HEK293 (cell line): ENCODE results near the gene SLC4A11.

Source experiments
- FEZF1 ChIP-seq: fragments of 450-650 bp; formaldehyde crosslinking; IDR thresholded peaks from 2 replicates; pipeline ENCODE4 v1.5.1; 2016; ENCODE audit warnings: missing biosample characterization, missing genetic modification characterization
- GLIS2 ChIP-seq: fragments of 450-650 bp; formaldehyde crosslinking; IDR thresholded peaks from 2 replicates; pipeline ENCODE4 v1.5.1; 2016; ENCODE audit warnings: missing biosample characterization, missing genetic modification characterization
- KLF10 ChIP-seq: fragments of 450-650 bp; IDR thresholded peaks from 2 replicates; pipeline ENCODE4 v1.5.1; 2018; ENCODE audit warnings: missing biosample characterization, mild to moderate bottlenecking, missing genetic modification characterization
- SP3 ChIP-seq: fragments of 450-650 bp; formaldehyde crosslinking; IDR thresholded peaks from 2 replicates; pipeline ENCODE4 v1.5.1; 2016; ENCODE audit warnings: missing biosample characterization, missing genetic modification characterization
- SP7 ChIP-seq: fragments of 450-650 bp; formaldehyde crosslinking; IDR thresholded peaks from 2 replicates; pipeline ENCODE4 v1.5.1; 2016; ENCODE audit warnings: missing biosample characterization, missing genetic modification characterization
- WT1 ChIP-seq: fragments of 450-650 bp; formaldehyde crosslinking; IDR thresholded peaks from 2 replicates; pipeline ENCODE4 v1.5.1; 2016; ENCODE audit warnings: missing biosample characterization, missing genetic modification characterization
- ZBTB10 ChIP-seq: fragments of 450-650 bp; formaldehyde crosslinking; IDR thresholded peaks from 2 replicates; pipeline ENCODE4 v1.5.1; 2016; ENCODE audit warnings: missing biosample characterization, missing genetic modification characterization
- ZBTB20 ChIP-seq: fragments of 450-650 bp; formaldehyde crosslinking; IDR thresholded peaks from 2 replicates; pipeline ENCODE4 v1.5.1; 2016; ENCODE audit warnings: missing biosample characterization, missing genetic modification characterization
- ZFHX2 ChIP-seq: fragments of 450-650 bp; formaldehyde crosslinking; conservative IDR thresholded peaks from 2 replicates; pipeline ENCODE4 v1.5.1; 2016; ENCODE audit warnings: missing biosample characterization, missing genetic modification characterization
- ZFP3 ChIP-seq: fragments of 450-650 bp; formaldehyde crosslinking; IDR thresholded peaks from 2 replicates; pipeline ENCODE4 v1.5.1; 2016; ENCODE audit warnings: low read depth, missing biosample characterization, missing genetic modification characterization
- ZFP41 ChIP-seq: fragments of 450-650 bp; formaldehyde crosslinking; IDR thresholded peaks from 2 replicates; pipeline ENCODE4 v1.5.1; 2016; ENCODE audit warnings: missing biosample characterization, missing genetic modification characterization, borderline replicate concordance
- ZNF10 ChIP-seq: fragments of 450-650 bp; formaldehyde crosslinking; IDR thresholded peaks from 2 replicates; pipeline ENCODE4 v1.5.1; 2017; ENCODE audit warnings: missing biosample characterization, missing genetic modification characterization
- ZNF133 ChIP-seq: fragments of 450-650 bp; formaldehyde crosslinking; IDR thresholded peaks from 2 replicates; pipeline ENCODE4 v1.5.1; 2016; ENCODE audit warnings: missing biosample characterization, missing genetic modification characterization
- ZNF211 ChIP-seq: fragments of 450-650 bp; formaldehyde crosslinking; IDR thresholded peaks from 2 replicates; pipeline ENCODE4 v1.5.1; 2016; ENCODE audit warnings: low read depth, missing biosample characterization, missing genetic modification characterization
- ZNF223 ChIP-seq: fragments of 450-650 bp; formaldehyde crosslinking; IDR thresholded peaks from 2 replicates; pipeline ENCODE4 v1.5.1; 2016; ENCODE audit warnings: missing biosample characterization, missing genetic modification characterization
- ZNF239 ChIP-seq: fragments of 450-650 bp; formaldehyde crosslinking; IDR thresholded peaks from 2 replicates; pipeline ENCODE4 v1.5.1; 2016; ENCODE audit warnings: missing biosample characterization, missing genetic modification characterization
- ZNF280C ChIP-seq: fragments of 450-650 bp; formaldehyde crosslinking; IDR thresholded peaks from 2 replicates; pipeline ENCODE4 v1.5.1; 2016; ENCODE audit warnings: missing biosample characterization, missing genetic modification characterization
- ZNF280D ChIP-seq: fragments of 450-650 bp; formaldehyde crosslinking; IDR thresholded peaks from 2 replicates; pipeline ENCODE4 v1.5.1; 2016; ENCODE audit warnings: missing biosample characterization, missing genetic modification characterization
- ZNF335 ChIP-seq: fragments of 450-650 bp; formaldehyde crosslinking; conservative IDR thresholded peaks from 2 replicates; pipeline ENCODE4 v1.5.1; 2016; ENCODE audit warnings: missing biosample characterization, missing genetic modification characterization
- ZNF391 ChIP-seq: fragments of 450-650 bp; formaldehyde crosslinking; IDR thresholded peaks from 2 replicates; pipeline ENCODE4 v1.5.1; 2016; ENCODE audit warnings: low read depth, missing biosample characterization, missing genetic modification characterization, borderline replicate concordance
- ZNF549 ChIP-seq: fragments of 450-650 bp; IDR thresholded peaks from 2 replicates; pipeline ENCODE4 v1.5.1; 2018; ENCODE audit warnings: missing biosample characterization, missing genetic modification characterization, mild to moderate bottlenecking, inconsistent platforms, moderate library complexity
- ZNF555 ChIP-seq: fragments of 450-650 bp; formaldehyde crosslinking; conservative IDR thresholded peaks from 2 replicates; pipeline ENCODE4 v1.5.1; 2017; ENCODE audit warnings: missing biosample characterization, mild to moderate bottlenecking, missing genetic modification characterization, inconsistent platforms
- ZNF610 ChIP-seq: fragments of 450-650 bp; formaldehyde crosslinking; IDR thresholded peaks from 2 replicates; pipeline ENCODE4 v1.5.1; 2016; ENCODE audit warnings: missing biosample characterization, missing genetic modification characterization, borderline replicate concordance
- ZNF623 ChIP-seq: fragments of 450-650 bp; formaldehyde crosslinking; IDR thresholded peaks from 2 replicates; pipeline ENCODE4 v1.5.1; 2016; ENCODE audit warnings: missing biosample characterization, missing genetic modification characterization
- ZNF670 ChIP-seq: fragments of 450-650 bp; formaldehyde crosslinking; IDR thresholded peaks from 2 replicates; pipeline ENCODE4 v1.5.1; 2016; ENCODE audit warnings: missing biosample characterization, missing genetic modification characterization, low read depth
- ZNF776 ChIP-seq: fragments of 450-650 bp; formaldehyde crosslinking; IDR thresholded peaks from 2 replicates; pipeline ENCODE4 v1.5.0; 2017; ENCODE audit warnings: missing biosample characterization, missing genetic modification characterization, borderline replicate concordance
- ZNF792 ChIP-seq: fragments of 450-650 bp; formaldehyde crosslinking; IDR thresholded peaks from 2 replicates; pipeline ENCODE4 v1.5.1; 2016; ENCODE audit warnings: missing biosample characterization, missing genetic modification characterization
- ZNF830 ChIP-seq: fragments of 450-650 bp; IDR thresholded peaks from 2 replicates; pipeline ENCODE4 v1.5.0; 2018; ENCODE audit warnings: missing biosample characterization, missing genetic modification characterization, low read depth, mild to moderate bottlenecking, moderate library complexity
- ZSCAN16 ChIP-seq: fragments of 450-650 bp; formaldehyde crosslinking; IDR thresholded peaks from 2 replicates; pipeline ENCODE4 v1.5.1; 2016; ENCODE audit warnings: missing biosample characterization, missing genetic modification characterization
- ZSCAN4 ChIP-seq: fragments of 450-650 bp; formaldehyde crosslinking; IDR thresholded peaks from 2 replicates; pipeline ENCODE4 v1.5.1; 2017; ENCODE audit warnings: missing biosample characterization, missing genetic modification characterization
- ZSCAN5A ChIP-seq: fragments of 450-650 bp; formaldehyde crosslinking; IDR thresholded peaks from 2 replicates; pipeline ENCODE4 v1.5.1; 2016; ENCODE audit warnings: missing biosample characterization, missing genetic modification characterization

SLC4A11 gene

GRCh38 chr20:3218307-3218988, 20.5 kb downstream of the SLC4A11 start (continued):
- TF ChIP-seq ZNF239 (tag by site-specific recombination) (no peak), ZNF549 (tag by site-specific recombination) (no peak), ZFP41 (tag by site-specific recombination) (no peak), ZNF10 (tag by site-specific recombination) (no peak), SP3 (tag by site-specific recombination) (peak; percentile 38; the same call in 1 of the 2 replicates), ZNF830 (no peak), ZNF391 (tag by site-specific recombination) (no peak), ZBTB20 (tag by site-specific recombination) (peak; percentile 27; the same call in 1 of the 2 replicates), ZNF133 (tag by site-specific recombination) (no peak), ZSCAN5A (tag by site-specific recombination) (no peak), ZNF211 (no peak), ZNF280D (tag by site-specific recombination) (no peak), ZSCAN4 (tag by site-specific recombination) (no peak), ZNF792 (no peak), ZFHX2 (peak; percentile 94), SP7 (tag by site-specific recombination) (no peak), ZNF223 (tag by site-specific recombination) (no peak), ZNF280C (tag by site-specific recombination) (no peak), ZNF610 (tag by site-specific recombination) (no peak), ZBTB10 (tag by site-specific recombination) (peak; percentile 59), GLIS2 (tag by site-specific recombination) (peak; percentile 87), ZFP3 (no peak), ZNF623 (no peak), ZNF335 (no peak), KLF10 (tag by site-specific recombination) (no peak), FEZF1 (tag by site-specific recombination) (no peak), ZNF670 (tag by site-specific recombination) (no peak), ZSCAN16 (tag by site-specific recombination) (no peak), WT1 (no peak), ZNF776 (tag by site-specific recombination) (no peak), ZNF555 (tag by site-specific recombination) (no peak)
